ENCODE results near the gene ARSA.

Gene ARSA

DNA sequence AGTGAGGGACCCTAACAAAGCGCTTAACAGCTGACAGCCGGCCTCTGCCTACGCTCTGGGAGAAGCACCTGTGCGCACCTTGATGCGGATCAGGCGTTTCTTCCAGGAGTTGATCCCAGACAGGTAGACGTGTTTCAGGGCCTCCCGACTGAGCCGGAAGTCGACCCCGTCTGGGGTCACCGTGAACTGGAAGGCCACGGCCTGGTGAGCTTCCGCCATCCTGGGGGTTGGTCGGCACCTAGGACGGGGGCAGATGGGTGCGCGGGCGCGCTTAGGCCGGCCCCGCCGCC, 50.3 kb downstream of the ARSA start:
- DNase-seq, result no peak

DNA sequence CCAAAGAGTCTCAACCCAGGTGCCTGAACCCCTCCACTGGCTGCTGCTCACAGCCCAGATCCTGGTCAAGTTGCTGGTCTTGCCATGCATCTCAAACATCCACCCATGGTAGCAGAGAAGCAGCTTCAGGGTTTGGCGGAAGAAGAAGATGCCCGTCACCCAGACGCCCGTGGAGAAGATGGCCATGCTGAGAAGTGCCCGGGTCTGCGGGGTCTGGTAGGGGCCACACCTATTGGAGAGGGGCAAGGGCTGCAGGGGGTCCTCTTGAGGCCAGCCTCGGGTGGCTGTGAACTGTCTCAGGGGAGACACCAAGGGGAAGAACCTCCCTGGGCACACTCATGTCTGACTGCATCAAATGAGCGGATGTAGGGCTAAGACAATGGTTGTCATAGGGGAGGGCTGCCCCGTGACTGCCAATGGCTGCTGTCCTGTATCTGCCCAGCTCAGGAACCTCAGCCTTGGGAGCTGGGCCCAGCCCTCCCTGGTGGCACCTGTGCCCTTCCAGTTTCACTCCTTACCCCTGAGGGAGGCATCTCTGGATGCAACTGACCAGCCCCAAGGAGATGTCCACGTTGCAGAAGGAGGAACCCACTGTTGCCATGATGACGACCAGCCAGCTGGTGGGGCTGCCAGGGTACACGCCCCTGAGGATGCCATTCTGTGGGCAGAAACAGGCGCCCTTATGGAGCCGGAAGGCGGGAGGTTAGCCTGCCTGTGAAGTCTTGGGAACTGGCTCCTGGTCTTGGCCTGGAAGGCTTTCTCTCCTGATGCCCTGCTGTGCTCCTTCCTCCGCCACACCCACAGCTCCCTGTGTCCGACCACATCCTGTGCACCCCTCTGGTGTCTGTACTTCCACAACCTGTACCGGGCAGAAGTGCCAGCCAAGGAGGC, 50.9 kb downstream of the ARSA start:
- DNase-seq, result peak in 1 of 3 donors; percentile 39

DNA sequence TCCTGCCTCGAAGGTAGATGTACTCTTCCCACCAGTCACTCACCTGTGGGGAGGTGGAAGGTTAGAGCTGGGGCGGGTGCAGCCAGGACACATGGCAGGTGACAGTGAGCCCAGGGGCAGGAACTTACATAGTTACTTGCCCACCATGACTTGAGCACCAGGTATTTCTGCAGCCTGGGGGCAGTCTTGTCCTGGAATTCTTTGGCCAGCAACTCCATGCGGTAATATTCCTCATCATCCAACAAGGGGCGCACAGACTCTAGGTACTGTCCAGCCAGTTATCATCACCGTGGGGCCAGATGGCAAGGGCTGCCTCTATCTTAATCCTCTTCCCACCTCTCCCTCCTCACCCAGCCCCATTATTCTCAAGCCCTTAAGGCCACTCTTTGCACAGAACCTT, 51.9 kb downstream of the ARSA start:
- DNase-seq, result peak in 2 of 3 donors; percentile 41 to 47

DNA sequence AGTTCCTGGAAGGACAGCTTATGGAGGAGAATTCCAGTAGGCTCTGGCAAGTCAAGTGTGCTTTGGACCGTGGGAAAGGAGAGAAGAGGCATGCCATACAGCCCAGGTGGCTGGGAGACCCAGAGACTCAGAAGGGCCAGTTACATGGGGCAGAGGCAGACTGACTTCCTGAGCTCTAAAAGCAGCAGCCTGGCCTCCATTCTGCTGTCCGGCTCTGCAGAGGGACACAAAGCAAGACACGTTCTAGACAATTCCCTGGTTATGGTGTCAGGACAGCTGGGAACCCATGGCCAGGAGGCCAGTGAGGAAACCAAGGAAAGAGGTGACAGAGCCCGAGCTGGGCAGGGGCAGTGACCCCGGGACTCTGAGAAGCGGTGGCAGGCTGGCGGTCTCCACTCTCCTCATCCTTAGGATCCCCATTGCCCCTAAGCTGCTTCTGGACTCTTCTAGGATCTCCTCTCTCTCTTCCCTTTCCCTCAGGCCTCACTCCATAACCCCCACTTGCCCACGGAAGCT, 52.5 kb downstream of the ARSA start:
- no peak for DNase-seq
